GM19463 (cell line): ENCODE results near the gene RXRA.

Experiments
- ATAC-seq: cut with Tn5 transposase; IDR thresholded peaks from one replicate; pipeline ENCODE4 v1.9.1; 2021; ENCODE audit warnings: mild to moderate bottlenecking, moderate library complexity; ENCODE audit not compliant: unreplicated experiment

Gene RXRA

GRCh38 chr9:134412298-134412711 lies 86.0 kb downstream of the RXRA start:
- no peak for ATAC-seq

GRCh38 chr9:134413112-134413715 lies 87.0 kb downstream of the RXRA start:
- ATAC-seq, result no peak

- no peak for ATAC-seq
Observed at GRCh38 chr9:134413890-134414623, 87.8 kb downstream of the RXRA start.

GRCh38 chr9:134414900-134415425 lies 88.7 kb downstream of the RXRA start:
- ATAC-seq, result no peak

- no peak for ATAC-seq
Observed at GRCh38 chr9:134416385-134417015, 90.2 kb downstream of the RXRA start.

- ATAC-seq, result no peak
Observed at GRCh38 chr9:134418354-134418753, 92.1 kb downstream of the RXRA start.

GRCh38 chr9:134419000-134419683 lies 92.9 kb downstream of the RXRA start:
- ATAC-seq, result no peak

- ATAC-seq, result no peak
Observed at GRCh38 chr9:134419684-134420076, 93.4 kb downstream of the RXRA start.

GRCh38 chr9:134420281-134420845 lies 94.1 kb downstream of the RXRA start:
- ATAC-seq, result no peak

- ATAC-seq, result no peak
Observed at GRCh38 chr9:134420974-134421432, 94.7 kb downstream of the RXRA start.

- no peak for ATAC-seq
Observed at GRCh38 chr9:134421888-134422287, 95.6 kb downstream of the RXRA start.

GRCh38 chr9:134422301-134423090 lies 96.2 kb downstream of the RXRA start:
- ATAC-seq, result no peak

GRCh38 chr9:134423166-134423565 lies 96.9 kb downstream of the RXRA start:
- no peak for ATAC-seq

- ATAC-seq, result no peak
Observed at GRCh38 chr9:134423749-134424148, 97.5 kb downstream of the RXRA start.

GRCh38 chr9:134424818-134425217 lies 98.6 kb downstream of the RXRA start:
- no peak for ATAC-seq

- ATAC-seq, result no peak
Observed at GRCh38 chr9:134425401-134425800, 99.1 kb downstream of the RXRA start.

- ATAC-seq, result no peak
Observed at GRCh38 chr9:134425812-134426211, 99.6 kb downstream of the RXRA start.

- ATAC-seq, result no peak
Observed at GRCh38 chr9:134426436-134426835, 100.2 kb downstream of the RXRA start.

GRCh38 chr9:134427153-134427782 lies 101.0 kb downstream of the RXRA start:
- no peak for ATAC-seq

- no peak for ATAC-seq
Observed at GRCh38 chr9:134428559-134428958, 102.3 kb downstream of the RXRA start.
